ENCODE measurements around the gene MLLT3.

The MLLT3 gene

DNA sequence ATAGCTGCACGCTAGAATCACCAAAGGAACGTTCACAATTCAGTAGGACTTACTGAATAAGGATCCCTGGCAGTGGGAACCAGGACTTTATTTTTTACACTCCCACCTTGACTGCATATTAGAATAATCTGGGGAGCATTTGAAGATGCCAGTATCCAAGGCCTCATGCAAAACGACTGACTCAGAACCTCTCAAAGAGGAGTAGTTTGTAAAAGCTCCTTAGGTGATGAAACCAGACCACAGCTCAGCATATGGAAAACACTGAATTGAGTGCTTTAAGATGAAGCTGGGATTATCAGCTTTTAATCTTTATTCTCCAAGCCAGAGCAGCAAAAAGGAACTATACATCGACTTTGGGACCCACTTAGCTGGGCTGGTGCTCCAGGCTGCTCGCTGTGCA is 288.3 kb downstream of the MLLT3 start:
- DNase-seq (ENCODE audit: low read depth) = no peak

DNA sequence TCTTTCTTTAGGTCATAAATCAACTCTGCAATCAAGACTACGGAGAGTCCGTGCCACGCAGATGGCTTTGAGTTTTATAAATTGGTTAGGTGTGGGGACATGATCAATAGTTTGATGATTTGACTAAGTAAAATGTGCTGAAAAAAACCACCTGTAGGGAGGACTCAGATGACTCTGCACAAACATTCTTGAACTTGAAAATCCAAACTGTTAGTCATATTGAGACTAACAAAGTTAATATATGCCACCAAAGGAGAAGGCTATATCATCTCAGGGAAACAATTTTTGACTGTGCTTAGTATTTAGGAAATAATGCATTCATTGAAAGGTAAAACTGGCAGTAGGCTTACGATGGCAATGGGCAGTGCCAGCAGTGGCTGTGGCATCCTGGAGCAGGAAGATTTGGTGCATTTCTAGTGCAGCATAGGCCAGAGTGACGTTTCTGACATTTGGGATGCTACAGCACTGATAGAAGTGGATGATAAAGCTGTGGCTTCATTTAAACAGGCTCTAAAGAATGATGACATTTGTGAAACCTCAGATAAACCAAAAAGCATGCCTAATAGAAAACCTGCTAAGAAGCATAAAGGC is 291.1 kb downstream of the MLLT3 start:
- no peak for DNase-seq (ENCODE audit: low read depth)

DNA sequence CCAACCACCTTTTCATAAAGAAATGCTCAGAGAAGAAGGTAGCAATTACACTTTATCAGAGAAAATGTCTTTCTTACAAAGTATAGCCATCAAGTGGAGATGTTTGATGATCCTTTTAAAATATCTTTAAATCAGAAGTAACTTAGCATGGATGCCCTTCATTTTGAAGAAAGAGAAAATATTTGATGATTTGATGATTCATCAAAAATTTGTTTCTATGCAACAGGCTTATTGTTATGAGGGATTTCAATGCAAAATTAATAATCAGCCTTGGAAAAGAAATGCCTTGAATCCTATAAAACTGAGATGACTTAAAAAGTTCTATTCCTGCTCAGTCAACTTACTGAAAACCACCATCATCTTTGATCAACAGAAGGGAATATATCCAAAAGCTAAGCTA is 291.6 kb downstream of the MLLT3 start:
- no peak for DNase-seq (ENCODE audit: low read depth)

DNA sequence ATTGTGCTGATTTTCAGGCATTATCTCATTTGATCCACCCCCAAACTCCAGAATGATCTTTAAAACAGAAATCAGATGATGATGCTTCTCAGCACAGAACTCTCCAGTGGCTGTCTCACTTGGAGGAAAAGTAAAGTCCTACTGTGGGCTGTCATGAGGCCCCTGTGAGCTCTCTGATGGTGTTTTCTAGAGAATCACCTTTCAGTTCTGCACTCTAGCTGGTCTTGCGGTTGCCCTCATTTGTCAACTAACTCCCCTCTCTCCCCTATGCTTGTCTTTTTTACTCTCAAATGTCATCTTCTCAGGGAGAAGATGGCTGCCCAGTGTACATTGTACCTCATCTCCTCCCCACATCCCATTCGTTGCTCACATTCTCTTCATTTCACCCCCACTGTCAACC is 295.8 kb downstream of the MLLT3 start:
- no peak for DNase-seq (ENCODE audit: low read depth)

DNA sequence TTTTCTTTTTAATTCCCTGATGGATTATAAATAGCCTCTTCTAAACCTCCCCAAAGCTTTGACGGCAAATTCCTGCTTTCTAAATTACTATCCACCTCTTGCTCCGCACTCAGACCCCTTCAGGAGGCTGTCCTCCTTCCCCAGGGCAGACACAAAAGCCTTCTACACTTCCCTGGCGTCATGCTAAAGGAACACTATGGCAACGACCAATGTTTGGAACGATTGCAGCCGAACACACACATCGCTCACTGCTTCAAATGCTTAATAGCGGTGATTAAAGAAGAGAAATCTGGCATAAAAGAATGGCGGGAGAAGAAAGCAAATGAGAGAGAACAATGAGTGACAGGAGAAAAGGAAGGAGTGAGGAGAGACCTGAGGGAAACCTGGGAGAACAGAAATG is 297.3 kb downstream of the MLLT3 start:
- DNase-seq (ENCODE audit: low read depth) = no peak

DNA sequence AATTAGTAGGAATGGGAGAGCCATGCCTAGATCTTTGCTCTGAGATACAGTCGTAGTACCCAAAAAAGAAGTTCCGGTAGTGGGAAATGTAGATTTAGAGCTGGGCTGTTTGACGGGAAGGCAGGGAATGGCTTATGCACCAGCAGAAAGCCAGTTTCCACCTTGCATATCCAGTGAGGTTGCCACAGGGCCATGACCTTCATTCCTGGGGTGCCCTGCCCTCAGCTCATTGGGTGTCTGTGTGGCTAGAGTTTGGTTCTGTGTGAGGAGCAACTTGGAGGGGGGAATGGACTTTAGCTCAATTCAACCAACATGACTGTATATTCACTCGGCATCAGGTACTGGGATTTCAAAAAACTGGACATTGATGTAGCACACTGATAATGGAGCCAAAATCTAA is 300.1 kb downstream of the MLLT3 start:
- no peak for DNase-seq (ENCODE audit: low read depth)

DNA sequence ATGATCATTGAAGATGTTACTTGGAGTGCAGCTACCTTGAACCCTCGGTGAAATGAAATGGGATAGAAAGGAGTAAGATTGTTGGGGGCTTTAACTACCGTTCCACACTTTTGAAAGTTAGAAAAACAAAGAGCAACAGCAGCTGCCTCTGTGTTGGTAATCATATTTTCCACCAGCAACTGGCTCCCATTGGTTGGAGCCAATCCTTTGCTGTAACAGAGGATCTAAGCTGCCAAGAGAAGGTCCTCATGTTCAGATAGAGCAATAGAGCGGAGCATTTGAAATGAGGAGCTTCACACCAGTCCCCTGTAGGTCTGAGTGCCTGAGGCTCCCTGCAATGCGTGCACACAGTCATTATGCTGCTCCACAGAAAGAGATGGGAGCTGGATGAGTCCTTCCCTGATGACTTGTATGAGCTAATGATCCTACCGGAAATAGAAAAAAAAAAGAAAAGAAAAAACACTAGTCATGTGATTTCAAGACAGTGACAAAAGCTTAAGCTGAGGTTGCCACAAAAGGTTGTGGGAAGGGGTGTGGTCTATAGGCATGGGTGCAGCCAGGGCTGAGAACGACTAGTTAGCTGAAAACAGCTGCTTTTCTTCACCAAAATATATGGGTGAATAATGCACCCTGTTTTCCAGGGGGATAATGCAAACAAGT is 300.7 kb downstream of the MLLT3 start:
- DNase-seq (ENCODE audit: low read depth) = peak; percentile 27

DNA sequence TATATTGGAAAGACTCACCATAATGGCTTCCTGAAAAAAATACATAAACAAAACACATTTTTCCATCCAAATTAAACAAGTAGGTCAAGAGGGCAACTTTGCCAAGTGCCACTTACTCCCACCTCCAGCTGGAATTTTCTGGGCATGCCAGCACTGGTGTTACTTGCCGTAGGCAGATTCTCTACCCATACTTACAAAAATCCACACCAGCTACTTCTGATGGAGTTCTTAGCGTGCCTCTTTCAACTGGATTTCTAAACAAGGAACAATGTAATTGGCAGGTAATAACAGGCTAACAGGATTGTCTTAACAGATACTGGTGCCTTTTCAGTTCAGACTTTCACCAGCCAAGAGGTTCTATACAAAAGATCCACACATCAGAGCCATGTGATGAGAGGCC is 301.4 kb downstream of the MLLT3 start:
- no peak for DNase-seq (ENCODE audit: low read depth)

DNA sequence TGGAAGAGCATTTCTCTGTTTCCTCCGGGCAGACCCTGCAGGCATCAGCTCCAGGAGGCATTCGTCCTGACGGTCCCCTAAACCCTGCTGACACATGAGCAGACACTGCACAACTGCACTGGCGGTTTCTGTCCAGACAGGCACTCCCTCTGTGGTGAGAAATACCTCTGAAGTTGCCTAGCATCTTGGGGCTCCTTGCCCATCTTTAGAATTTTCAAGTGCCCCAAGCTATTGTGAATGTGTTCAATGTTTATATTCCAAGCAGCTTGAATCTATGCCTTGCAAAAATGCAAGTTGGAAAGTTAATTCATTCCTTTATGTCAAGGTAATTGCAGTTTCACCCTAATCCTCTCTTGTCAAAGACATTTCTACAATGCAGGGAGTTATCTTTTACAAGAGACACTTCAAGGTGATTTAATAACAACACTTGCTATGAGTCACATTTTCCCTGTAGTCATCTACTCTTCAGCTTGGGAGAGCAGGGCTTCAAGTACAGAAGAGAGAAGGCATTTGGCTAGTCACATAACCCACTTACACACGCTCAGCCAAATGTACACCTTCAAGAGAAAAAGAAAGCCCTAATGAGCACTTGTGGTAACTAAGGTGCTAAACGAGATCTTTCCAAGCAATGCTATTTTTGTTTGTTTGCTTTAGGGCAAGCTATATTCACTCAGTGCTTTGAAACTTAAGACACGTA is 302.5 kb downstream of the MLLT3 start:
- no peak for DNase-seq (ENCODE audit: low read depth)

DNA sequence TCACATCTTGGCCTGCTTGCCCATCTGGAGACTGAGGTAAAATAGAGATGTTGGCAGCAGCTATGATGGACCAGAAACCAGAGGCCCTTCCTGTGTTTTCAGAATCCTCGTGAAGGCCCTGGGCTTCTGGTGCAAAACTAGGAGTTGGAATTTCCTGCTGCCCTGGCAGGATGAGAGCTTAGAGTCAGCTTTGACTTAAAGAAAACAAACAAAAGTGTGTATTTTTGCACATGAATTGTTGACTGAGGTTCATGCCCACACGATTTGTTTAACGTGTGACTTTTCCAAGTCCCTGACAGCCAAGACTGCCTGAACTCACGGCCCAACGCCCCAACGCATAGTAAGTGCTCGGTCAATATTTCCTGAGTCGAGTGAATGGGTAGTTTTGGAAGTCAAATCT is 303.1 kb downstream of the MLLT3 start:
- DNase-seq (ENCODE audit: low read depth) = no peak

DNA sequence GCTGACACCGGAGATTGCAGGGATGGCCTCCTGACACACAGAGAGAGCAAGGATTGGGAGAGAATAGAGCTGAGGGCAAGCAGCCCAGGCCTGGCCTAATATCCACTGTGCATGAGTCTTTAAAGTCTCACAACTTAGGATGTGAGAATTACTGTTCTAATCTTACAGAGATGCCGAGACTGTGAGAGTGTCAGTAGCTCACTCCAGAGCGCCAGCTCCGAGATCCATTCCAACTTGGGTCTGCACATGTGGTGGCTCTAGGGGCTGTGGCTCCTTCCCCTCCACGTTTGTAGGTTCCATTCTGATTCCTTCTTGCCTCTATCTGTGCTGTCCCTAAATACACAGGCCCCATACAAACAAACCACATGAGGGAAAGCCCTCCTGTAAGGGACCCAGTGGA is 304.6 kb downstream of the MLLT3 start:
- no peak for DNase-seq (ENCODE audit: low read depth)

DNA sequence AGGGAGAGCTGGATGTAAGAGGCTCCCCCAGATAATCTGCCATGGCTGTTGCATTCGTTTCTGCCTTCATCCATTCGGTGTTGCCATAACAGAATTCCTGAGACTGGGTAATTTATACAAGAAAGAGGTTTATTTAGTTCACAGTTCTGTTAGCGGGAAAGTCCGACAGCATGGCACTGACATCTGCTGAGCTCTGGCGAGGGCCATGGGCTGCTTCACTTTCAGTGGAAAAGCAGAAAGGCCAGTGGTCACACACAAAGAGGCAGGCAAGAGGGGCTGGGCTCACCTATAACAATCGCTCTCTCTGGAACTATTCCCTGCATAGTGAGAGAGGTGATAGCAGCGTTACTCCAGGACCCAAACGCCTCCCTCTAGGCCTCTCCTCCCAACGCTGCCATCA is 305.9 kb downstream of the MLLT3 start:
- DNase-seq (ENCODE audit: low read depth) = no peak

DNA sequence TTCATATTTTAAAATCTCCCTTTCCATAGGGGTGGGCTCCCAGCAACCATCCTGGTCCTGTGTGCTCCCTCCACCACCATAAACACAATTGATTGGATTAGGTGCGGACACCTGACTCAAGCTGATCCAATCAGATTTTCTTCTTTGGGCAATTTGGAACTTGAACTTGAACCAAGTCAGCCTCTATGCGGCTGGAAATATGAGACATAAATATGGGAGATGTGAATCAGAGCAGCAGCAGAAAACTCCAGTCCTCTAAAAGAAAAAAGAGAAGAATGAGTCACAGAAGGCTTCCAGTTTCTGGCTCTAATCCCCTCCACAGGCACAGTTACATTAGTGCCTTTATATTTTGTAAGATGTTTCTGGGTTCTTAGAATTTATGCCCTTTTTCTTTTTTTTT is 306.6 kb downstream of the MLLT3 start:
- DNase-seq (ENCODE audit: low read depth) = peak; percentile 14

DNA sequence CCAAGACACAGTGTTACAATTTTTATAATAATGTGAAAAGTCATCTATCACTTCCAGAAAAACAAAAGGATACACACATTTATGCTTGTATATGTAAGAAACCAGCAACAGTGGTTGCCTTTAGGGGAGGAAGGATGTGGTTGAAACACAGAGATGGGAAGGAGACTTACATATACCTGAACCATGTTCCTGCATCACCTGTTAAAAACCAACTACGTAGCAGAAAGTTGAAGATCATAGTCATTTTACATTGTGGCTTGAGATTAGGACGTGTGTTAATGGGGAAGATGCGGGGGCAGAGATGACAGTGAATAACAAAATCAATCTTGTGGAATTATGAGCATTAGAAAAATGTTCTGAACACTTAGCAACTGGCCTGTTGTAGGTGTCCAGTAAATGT is 307.3 kb downstream of the MLLT3 start:
- no peak for DNase-seq (ENCODE audit: low read depth)

DNA sequence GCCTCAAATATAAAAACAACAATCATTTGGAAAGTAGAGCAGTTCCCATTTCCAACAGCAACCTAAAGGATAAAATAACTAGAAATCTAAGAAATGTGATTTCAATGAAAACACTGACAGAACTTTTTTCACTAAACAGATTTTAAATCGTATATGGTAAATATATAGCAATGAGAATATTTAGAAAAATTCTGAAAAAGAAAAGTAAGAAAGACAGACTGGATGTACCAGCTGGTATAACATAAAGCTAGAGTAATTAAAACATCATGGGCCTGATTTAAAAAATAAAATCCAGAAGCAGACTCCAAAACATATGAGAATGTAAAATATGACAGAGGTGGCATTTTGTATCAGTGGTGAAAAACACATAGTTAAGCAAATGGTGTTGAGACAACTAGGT is 308.9 kb downstream of the MLLT3 start:
- no peak for DNase-seq (ENCODE audit: low read depth)

DNA sequence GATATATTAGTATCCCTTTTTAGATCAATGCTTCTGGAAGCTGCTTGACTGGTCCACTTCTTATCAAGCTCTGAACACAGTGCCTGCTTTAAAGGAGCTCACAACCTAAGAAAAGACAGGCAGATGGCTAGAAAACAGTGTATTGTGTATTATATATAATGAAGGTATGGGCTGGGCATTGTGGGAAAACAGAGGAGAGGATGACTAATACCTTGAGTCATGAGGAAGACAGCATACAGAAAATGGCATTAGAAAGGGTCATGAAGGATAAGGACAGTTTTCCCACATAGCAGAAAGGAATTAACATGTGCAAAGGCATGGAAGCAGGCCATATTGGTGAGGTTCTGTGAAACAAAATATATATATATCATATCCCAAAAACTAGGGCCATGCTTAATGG is 309.6 kb downstream of the MLLT3 start:
- DNase-seq (ENCODE audit: low read depth) = no peak

DNA sequence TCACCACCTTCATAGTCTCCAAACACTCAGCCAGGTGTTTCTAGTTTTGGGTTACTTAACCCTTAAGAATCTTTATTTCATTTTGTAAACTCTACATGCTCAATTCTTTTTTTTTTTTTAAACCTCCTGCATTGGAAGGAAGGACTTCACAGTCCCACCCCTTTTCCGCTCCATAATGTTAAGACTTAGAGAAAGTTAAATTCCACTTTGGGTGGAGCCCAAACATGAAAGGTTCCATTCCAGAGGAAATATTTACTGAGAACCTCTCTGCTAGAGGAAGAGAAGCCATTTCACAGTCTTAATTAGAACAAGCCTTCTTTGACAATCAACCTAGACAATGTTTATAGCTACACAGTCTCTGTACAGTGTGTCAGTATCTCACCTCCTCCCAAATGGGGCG is 312.3 kb downstream of the MLLT3 start:
- no peak for DNase-seq (ENCODE audit: low read depth)

DNA sequence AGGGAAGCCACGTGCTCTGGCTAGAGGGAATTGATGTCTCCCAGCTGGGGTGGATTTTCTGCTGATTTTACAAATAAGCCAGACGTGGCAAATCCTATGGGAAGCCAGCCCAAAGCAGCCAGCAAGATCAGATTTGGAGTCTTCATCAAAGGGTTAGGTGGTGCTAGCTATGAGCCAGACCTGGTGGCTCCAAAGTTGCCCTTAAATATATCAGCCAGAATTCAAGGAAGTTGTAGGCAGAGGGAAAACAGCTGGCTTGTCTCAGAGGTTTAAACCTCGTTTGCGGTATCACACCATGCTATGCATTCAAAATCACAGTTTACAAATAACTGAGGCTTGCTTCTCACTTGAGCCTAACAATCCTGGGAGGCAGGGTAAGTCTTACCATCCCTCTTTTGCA is 313.2 kb downstream of the MLLT3 start:
- no peak for DNase-seq (ENCODE audit: low read depth)

DNA sequence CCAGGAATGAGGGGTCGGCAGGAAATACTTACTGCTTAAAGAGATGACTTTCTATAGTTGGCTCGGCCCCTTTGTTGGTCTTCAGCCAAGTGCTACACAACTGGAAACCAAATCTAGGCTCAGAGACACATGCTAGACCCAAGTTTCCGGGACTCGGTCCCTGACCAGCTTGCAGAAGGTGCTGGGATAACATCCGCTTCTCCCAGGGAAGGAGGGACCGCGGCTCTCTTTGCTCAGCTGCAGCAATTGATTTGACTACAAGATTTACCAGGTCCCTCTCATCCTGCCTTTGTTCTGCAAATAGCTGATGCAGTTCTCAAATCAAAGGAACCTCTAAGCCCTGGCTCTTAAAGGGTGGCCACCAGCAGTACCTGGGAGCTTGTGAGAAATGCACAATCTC is 314.7 kb downstream of the MLLT3 start:
- DNase-seq (ENCODE audit: low read depth) = no peak

DNA sequence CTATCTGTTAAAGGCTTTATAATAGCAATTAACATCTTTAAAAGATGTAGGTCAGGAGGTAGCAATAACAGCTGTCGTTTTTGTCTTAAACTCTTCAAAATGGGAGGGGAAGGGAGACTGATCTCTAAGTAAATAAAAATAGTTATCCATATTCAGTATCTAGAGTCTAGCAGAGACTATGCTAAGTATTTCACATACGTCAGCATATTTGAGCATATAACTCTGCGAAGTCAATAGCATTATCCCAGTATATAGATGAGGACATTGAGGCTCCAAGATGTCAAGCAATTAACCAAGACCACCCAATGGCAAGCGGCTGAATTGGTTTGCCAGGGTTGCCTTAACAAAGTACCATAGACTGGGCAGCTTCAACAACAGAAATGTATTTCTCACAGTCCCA is 316.8 kb downstream of the MLLT3 start:
- DNase-seq (ENCODE audit: low read depth) = no peak

DNA sequence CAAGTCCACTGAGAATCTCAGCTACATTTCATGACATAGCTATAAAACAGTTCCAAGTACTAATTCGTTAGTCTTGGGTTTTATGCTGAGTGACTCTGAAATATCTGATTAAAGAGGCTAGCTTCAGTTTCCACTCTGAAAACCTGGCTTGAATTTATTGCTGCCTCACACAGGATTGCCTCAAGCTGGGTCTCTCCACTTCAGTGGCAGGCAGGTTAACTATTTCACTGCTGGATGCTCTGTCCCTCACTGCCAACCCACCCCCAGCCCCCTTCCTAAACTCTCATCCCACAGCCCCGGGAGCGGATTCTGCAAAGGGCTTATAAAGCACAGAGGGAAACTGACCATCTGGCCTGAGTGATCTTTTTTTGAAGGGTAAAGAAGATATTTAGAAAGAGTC is 318.3 kb downstream of the MLLT3 start:
- DNase-seq (ENCODE audit: low read depth) = no peak

DNA sequence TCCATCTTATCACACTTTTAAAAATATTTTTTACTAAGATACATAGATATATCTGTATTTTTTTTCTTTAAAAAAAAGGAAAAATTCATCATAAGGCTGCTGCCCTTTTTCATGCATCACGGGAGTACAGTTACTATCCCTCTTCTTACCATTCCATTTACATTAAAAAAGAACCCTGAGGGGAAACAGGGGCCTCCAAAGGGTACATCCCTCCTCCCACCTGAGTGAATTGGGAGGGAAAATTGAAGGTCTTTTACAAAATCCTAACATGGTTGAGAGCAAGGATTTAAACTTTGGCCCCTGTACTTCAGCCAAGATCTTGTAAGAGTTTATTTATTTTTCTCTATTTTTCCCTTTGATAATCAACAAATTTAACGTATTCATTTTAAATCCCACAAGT is 319.2 kb downstream of the MLLT3 start:
- no peak for DNase-seq (ENCODE audit: low read depth)

DNA sequence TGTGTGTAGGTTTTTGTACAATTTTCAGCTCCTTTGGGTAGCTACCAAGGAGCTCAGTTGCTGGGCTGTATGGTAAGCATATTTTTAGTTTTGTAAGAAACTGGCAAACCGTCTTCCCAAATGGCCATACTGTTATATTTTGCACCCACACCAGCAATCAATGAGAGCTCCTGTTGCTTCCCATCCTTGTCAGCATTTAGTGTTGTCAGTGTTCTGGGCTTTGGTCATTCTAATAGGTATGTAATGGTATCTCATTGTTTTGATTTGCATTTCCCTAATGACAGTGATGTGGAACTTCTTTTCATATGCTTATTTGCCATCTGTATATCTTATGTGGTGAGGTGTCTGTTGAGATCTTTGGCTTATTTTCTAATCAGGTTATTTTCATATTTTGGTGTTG is 320.1 kb downstream of the MLLT3 start:
- DNase-seq (ENCODE audit: low read depth) = no peak
